WTC11 (cell line): ENCODE measurements around the gene IRF7. TPM values are rescaled to one million over a fixed set of nuclear protein-coding genes. Genes with fewer than 3 reads are reported as not detected.
"Not testable (repeated sequence)": the region's sequence is repeated elsewhere in the genome, so short reads cannot be mapped to it uniquely, and the experiment has no call there.

Experiments
- ATAC-seq: fragments of 200-7000 bp; cut with Tn5 transposase; 2 replicates; pipeline ENCODE4 v1.10.0; 2021; ENCODE audit warnings: mild to moderate bottlenecking, moderate library complexity
- CTCF ChIA-PET: fragments of 300-600 bp; sonication (Branson Sonifier 250); formaldehyde crosslinking; loops from one replicate; lab custom pipeline; 2021; ENCODE audit warnings: antibody characterized with exemption; lab: Charles Lee
- POLR2A ChIA-PET: fragments of 350-600 bp; sonication (Branson Sonifier 250); formaldehyde crosslinking; loops from one replicate; lab custom pipeline; 2021; ENCODE audit warnings: antibody characterized with exemption; lab: Charles Lee
- DNase-seq: peaks from one replicate; pipeline ENCODE4 v3.0.0; 2021; ENCODE audit warnings: low spot score
- H3K27ac Mint-ChIP-seq: 2 replicates; pipeline ENCODE4 v1.8.0; 2021; ENCODE audit warnings: mixed read lengths
- H3K27me3 Mint-ChIP-seq: 2 replicates; pipeline ENCODE4 v1.8.0; 2021; ENCODE audit warnings: low read depth, mild to moderate bottlenecking, moderate library complexity, mixed read lengths
- H3K36me3 Mint-ChIP-seq: 2 replicates; pipeline ENCODE4 v1.8.0; 2021; ENCODE audit warnings: mixed read lengths
- H3K4me1 Mint-ChIP-seq: 2 replicates; pipeline ENCODE4 v1.8.0; 2022; ENCODE audit warnings: mixed read lengths
- H3K4me3 Mint-ChIP-seq: 2 replicates; pipeline ENCODE4 v1.8.0; 2021; ENCODE audit warnings: mild to moderate bottlenecking, moderate library complexity, mixed read lengths
- H3K9me3 Mint-ChIP-seq: 2 replicates; pipeline ENCODE4 v1.8.0; 2021; ENCODE audit warnings: mixed read lengths
- CBFB ChIP-seq: sonication (generic); formaldehyde crosslinking; IDR thresholded peaks from 2 replicates; pipeline ENCODE4 v1.8.1; 2022; ENCODE audit warnings: mild to moderate bottlenecking, low read depth, missing genetic modification reagents
- CREB1 ChIP-seq: sonication (generic); formaldehyde crosslinking; IDR thresholded peaks from 2 replicates; pipeline ENCODE4 v1.8.0; 2023; ENCODE audit warnings: mild to moderate bottlenecking, missing genetic modification reagents
- CREM ChIP-seq: sonication (generic); formaldehyde crosslinking; IDR thresholded peaks from 2 replicates; pipeline ENCODE4 v1.8.1; 2022; ENCODE audit warnings: mild to moderate bottlenecking, missing genetic modification reagents, moderate library complexity
- ESRRA ChIP-seq: sonication (generic); formaldehyde crosslinking; IDR thresholded peaks from 2 replicates; pipeline ENCODE4 v1.8.1; 2022; ENCODE audit warnings: mild to moderate bottlenecking, missing genetic modification reagents, borderline replicate concordance
- GRHL2 ChIP-seq: fragments of 250-450 bp; sonication (Bioruptor Pico); IDR thresholded peaks from 2 replicates; pipeline ENCODE4 v1.8.0; 2022; ENCODE audit warnings: mild to moderate bottlenecking, moderate library complexity; ENCODE audit not compliant: insufficient replicate concordance, severe bottlenecking
- NFYB ChIP-seq: sonication (generic); formaldehyde crosslinking; conservative IDR thresholded peaks from 2 replicates; pipeline ENCODE4 v1.8.0; 2022; ENCODE audit warnings: low read depth, missing genetic modification reagents
- SMAD4 ChIP-seq: sonication (generic); formaldehyde crosslinking; IDR thresholded peaks from 2 replicates; pipeline ENCODE4 v1.8.0; 2022; ENCODE audit warnings: mild to moderate bottlenecking, missing genetic modification reagents
- total RNA-seq: library from RNA; stranded (reverse); gene quantifications from 3 replicates; pipeline ENCODE4 v1.2.3, GENCODE V29; 2021
- TF ChIP-seq, protein P1 (sequence below): sonication (generic); formaldehyde crosslinking; IDR thresholded peaks from 2 replicates; pipeline ENCODE4 v1.8.1; 2022; ENCODE audit warnings: mild to moderate bottlenecking, missing genetic modification reagents, moderate library complexity, borderline replicate concordance
- TF ChIP-seq, protein P2 (sequence below): sonication (generic); formaldehyde crosslinking; IDR thresholded peaks from 2 replicates; pipeline ENCODE4 v1.8.0; 2022; ENCODE audit warnings: mild to moderate bottlenecking, missing genetic modification reagents
- TF ChIP-seq, protein P3 (sequence below): fragments of 200-600 bp; IDR thresholded peaks from 2 replicates; pipeline ENCODE4 v1.8.0; 2022; ENCODE audit warnings: antibody characterized with exemption
- TF ChIP-seq, protein P4 (sequence below): sonication (generic); formaldehyde crosslinking; IDR thresholded peaks from 2 replicates; pipeline ENCODE4 v1.8.1; 2023; ENCODE audit warnings: mild to moderate bottlenecking, missing genetic modification reagents, borderline replicate concordance
- TF ChIP-seq, protein P5 (sequence below): fragments of 250-450 bp; sonication (Bioruptor Pico); IDR thresholded peaks from 2 replicates; pipeline ENCODE4 v1.9.0; 2021; ENCODE audit warnings: mild to moderate bottlenecking, borderline replicate concordance

The IRF7 gene
- total RNA-seq, 1 experiment from 2014 or later, result 11.1 TPM

DNA sequence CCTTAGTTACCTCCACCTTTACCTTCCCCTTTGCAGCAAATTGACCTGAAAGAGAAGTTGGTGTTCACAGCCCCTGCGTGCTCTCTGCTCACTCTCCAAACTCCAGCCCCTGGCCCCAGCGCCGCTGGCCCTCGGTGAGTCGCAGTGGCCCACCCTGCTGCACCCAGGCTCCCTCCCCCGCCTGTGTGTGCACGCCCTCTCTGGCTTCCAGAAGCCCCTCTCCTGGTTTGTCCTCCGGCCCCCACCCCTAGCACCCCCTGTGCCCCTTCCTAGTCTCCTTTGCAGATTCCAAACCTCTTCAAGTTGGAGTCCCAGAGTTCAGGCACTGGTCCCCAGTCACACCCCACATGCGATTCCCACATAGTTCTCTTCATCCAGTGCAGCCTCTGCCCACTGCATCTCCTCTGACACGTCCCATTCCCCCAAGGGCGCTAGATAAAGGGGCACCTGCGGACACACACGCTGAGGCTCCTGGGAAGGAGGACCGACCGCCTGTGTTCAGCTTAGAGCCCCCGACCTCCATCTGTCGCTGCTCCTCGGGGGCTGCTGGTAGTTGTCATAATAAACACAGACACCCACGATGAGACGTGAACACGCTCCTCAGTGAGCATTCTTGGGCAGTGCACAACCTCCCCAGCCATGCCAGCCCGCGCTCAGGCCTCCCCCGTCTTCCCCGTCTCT, 41.0 kb downstream of the IRF7 start:
- H3K27me3 Mint-ChIP-seq, result peaks cover 22% of the 10 kb centered on the region
- DNase-seq, result no peak
- TF ChIP-seq ESRRA (no peak), NFYB (CRISPR knock-in tag) (no peak), SMAD4 (CRISPR knock-in tag) (no peak)
- TF ChIP-seq, protein P1, sequence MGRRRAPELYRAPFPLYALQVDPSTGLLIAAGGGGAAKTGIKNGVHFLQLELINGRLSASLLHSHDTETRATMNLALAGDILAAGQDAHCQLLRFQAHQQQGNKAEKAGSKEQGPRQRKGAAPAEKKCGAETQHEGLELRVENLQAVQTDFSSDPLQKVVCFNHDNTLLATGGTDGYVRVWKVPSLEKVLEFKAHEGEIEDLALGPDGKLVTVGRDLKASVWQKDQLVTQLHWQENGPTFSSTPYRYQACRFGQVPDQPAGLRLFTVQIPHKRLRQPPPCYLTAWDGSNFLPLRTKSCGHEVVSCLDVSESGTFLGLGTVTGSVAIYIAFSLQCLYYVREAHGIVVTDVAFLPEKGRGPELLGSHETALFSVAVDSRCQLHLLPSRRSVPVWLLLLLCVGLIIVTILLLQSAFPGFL (CRISPR knock-in tag), result no peak
- 0 out of 2 replicates have a peak, but pooled peaks cover 5% of the 10 kb centered on the region for H3K36me3 Mint-ChIP-seq
- no peaks in the 10 kb centered on the region for H3K9me3 Mint-ChIP-seq
- H3K4me1 Mint-ChIP-seq, result peaks cover 38% of the 10 kb centered on the region
- H3K4me3 Mint-ChIP-seq, result peak overlapping the region; percentile 88
- ATAC-seq, result no peak
- ChIA-PET POLR2A (interaction anchor here (1.0 to 1.5 kb wide), 2 partner anchors 18 to 28 kb away, joined by 3 to 4 read pairs; no protein-coding TSS in a partner anchor), CTCF (interaction anchor here (0.6 to 2.0 kb wide), 8 partner anchors 9 to 244 kb away, joined by 3 to 29 read pairs (median 4); partner anchors contain the start of genes IRF7 and PNPLA2)
- no peak overlapping the region for H3K27ac Mint-ChIP-seq

DNA sequence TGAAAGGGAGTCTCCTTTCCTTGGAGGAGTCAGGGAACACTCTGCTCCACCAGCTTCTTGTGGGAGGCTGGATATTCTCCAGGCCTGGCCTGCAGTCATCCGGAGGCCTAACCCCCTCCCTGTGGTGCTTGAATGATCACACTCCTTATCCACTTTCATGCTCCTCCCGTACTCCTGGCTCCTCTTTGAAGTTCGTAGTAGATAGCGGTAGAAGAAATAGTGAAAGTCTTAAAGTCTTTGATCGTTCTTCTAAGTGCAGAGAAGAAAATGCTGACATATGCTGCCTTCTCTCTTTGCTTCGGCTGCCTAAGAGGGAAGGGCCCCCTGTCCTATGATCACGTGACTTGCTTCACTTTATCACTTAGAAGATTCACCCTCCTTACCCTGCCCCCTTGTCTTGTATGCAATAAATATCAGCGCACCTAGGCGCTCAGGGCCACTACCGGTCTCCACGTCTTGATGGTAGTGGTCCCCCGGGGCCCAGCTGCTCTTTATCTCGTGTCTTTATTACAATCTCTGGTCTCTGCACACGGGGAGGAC, 41.6 kb downstream of the IRF7 start:
- H3K27ac Mint-ChIP-seq, POLR2A ChIA-PET, CTCF ChIA-PET, H3K9me3 Mint-ChIP-seq, ATAC-seq, DNase-seq, H3K36me3 Mint-ChIP-seq: not testable (repeated sequence)
- Mint-ChIP-seq H3K4me1 (peaks cover 35% of the 10 kb centered on the region), H3K27me3 (peaks cover 22% of the 10 kb centered on the region), H3K4me3 (peak overlapping the region; percentile 88)

DNA sequence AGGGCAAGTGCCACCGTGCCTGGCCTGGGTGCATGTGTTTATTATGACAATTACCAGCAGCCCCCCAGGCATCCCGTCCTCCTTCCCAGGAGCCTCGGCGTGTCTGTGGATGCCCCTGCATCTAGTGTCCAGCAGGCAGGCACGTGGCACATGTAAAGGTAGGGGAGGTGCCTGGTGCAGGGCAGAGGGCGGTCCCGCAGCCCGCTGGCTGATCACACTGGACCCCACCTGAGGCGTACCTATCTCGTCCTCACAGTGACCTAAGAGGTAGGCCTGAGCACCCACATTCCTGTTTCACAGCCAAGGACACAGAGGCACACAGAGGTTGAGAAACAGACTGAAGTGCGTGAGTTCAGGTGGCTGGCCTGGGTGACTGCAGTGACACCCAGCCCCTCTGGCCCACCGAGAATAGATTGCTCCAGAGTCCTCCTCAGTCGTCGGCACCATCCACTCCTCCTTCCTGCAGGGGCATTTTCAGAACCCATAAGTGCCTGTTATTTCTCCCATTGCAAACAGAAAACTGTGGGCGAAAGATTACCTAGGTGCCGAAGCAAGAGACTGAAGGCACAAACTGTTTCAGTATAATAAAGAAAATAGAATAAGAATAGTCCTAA, 42.5 kb downstream of the IRF7 start:
- POLR2A ChIA-PET, result no interaction called here
- DNase-seq (no peak), ATAC-seq (no peak)
- Mint-ChIP-seq H3K4me3 (no peak overlapping the region), H3K27ac (no peak overlapping the region), H3K27me3 (peaks cover 22% of the 10 kb centered on the region), H3K36me3 (0 out of 2 replicates have a peak, but pooled peaks cover 5% of the 10 kb centered on the region), H3K4me1 (peaks cover 31% of the 10 kb centered on the region), H3K9me3 (no peaks in the 10 kb centered on the region)
- TF ChIP-seq CREB1 (CRISPR knock-in tag), result no peak
- no peak for TF ChIP-seq CBFB (CRISPR knock-in tag)
- TF ChIP-seq, protein P2, sequence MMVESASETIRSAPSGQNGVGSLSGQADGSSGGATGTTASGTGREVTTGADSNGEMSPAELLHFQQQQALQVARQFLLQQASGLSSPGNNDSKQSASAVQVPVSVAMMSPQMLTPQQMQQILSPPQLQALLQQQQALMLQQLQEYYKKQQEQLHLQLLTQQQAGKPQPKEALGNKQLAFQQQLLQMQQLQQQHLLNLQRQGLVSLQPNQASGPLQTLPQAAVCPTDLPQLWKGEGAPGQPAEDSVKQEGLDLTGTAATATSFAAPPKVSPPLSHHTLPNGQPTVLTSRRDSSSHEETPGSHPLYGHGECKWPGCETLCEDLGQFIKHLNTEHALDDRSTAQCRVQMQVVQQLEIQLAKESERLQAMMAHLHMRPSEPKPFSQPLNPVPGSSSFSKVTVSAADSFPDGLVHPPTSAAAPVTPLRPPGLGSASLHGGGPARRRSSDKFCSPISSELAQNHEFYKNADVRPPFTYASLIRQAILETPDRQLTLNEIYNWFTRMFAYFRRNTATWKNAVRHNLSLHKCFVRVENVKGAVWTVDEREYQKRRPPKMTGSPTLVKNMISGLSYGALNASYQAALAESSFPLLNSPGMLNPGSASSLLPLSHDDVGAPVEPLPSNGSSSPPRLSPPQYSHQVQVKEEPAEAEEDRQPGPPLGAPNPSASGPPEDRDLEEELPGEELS (CRISPR knock-in tag), result no peak
- no peak for TF ChIP-seq GRHL2 (CRISPR knock-in tag)
- no peak for TF ChIP-seq CREM
- TF ChIP-seq, protein P1 (CRISPR knock-in tag), result no peak
- TF ChIP-seq, protein P3, sequence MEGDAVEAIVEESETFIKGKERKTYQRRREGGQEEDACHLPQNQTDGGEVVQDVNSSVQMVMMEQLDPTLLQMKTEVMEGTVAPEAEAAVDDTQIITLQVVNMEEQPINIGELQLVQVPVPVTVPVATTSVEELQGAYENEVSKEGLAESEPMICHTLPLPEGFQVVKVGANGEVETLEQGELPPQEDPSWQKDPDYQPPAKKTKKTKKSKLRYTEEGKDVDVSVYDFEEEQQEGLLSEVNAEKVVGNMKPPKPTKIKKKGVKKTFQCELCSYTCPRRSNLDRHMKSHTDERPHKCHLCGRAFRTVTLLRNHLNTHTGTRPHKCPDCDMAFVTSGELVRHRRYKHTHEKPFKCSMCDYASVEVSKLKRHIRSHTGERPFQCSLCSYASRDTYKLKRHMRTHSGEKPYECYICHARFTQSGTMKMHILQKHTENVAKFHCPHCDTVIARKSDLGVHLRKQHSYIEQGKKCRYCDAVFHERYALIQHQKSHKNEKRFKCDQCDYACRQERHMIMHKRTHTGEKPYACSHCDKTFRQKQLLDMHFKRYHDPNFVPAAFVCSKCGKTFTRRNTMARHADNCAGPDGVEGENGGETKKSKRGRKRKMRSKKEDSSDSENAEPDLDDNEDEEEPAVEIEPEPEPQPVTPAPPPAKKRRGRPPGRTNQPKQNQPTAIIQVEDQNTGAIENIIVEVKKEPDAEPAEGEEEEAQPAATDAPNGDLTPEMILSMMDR, result no peak
- TF ChIP-seq, protein P4, sequence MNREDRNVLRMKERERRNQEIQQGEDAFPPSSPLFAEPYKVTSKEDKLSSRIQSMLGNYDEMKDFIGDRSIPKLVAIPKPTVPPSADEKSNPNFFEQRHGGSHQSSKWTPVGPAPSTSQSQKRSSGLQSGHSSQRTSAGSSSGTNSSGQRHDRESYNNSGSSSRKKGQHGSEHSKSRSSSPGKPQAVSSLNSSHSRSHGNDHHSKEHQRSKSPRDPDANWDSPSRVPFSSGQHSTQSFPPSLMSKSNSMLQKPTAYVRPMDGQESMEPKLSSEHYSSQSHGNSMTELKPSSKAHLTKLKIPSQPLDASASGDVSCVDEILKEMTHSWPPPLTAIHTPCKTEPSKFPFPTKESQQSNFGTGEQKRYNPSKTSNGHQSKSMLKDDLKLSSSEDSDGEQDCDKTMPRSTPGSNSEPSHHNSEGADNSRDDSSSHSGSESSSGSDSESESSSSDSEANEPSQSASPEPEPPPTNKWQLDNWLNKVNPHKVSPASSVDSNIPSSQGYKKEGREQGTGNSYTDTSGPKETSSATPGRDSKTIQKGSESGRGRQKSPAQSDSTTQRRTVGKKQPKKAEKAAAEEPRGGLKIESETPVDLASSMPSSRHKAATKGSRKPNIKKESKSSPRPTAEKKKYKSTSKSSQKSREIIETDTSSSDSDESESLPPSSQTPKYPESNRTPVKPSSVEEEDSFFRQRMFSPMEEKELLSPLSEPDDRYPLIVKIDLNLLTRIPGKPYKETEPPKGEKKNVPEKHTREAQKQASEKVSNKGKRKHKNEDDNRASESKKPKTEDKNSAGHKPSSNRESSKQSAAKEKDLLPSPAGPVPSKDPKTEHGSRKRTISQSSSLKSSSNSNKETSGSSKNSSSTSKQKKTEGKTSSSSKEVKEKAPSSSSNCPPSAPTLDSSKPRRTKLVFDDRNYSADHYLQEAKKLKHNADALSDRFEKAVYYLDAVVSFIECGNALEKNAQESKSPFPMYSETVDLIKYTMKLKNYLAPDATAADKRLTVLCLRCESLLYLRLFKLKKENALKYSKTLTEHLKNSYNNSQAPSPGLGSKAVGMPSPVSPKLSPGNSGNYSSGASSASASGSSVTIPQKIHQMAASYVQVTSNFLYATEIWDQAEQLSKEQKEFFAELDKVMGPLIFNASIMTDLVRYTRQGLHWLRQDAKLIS (CRISPR knock-in tag), result no peak
- TF ChIP-seq, protein P5, sequence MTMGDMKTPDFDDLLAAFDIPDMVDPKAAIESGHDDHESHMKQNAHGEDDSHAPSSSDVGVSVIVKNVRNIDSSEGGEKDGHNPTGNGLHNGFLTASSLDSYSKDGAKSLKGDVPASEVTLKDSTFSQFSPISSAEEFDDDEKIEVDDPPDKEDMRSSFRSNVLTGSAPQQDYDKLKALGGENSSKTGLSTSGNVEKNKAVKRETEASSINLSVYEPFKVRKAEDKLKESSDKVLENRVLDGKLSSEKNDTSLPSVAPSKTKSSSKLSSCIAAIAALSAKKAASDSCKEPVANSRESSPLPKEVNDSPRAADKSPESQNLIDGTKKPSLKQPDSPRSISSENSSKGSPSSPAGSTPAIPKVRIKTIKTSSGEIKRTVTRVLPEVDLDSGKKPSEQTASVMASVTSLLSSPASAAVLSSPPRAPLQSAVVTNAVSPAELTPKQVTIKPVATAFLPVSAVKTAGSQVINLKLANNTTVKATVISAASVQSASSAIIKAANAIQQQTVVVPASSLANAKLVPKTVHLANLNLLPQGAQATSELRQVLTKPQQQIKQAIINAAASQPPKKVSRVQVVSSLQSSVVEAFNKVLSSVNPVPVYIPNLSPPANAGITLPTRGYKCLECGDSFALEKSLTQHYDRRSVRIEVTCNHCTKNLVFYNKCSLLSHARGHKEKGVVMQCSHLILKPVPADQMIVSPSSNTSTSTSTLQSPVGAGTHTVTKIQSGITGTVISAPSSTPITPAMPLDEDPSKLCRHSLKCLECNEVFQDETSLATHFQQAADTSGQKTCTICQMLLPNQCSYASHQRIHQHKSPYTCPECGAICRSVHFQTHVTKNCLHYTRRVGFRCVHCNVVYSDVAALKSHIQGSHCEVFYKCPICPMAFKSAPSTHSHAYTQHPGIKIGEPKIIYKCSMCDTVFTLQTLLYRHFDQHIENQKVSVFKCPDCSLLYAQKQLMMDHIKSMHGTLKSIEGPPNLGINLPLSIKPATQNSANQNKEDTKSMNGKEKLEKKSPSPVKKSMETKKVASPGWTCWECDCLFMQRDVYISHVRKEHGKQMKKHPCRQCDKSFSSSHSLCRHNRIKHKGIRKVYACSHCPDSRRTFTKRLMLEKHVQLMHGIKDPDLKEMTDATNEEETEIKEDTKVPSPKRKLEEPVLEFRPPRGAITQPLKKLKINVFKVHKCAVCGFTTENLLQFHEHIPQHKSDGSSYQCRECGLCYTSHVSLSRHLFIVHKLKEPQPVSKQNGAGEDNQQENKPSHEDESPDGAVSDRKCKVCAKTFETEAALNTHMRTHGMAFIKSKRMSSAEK (CRISPR knock-in tag), result no peak
- CTCF ChIA-PET, result no interaction called here
